HEK293 (cell line): ENCODE results near the gene GPR39.

Experiments used
- CTCF ChIA-PET: fragments of 350-600 bp; formaldehyde crosslinking; extraction: SDS; loops from one replicate; lab custom pipeline; 2021; ENCODE audit warnings: antibody characterized with exemption; lab: Yijun Ruan, JAX
- POLR2A ChIA-PET: fragments of 300-600 bp; formaldehyde crosslinking; extraction: SDS; loops from one replicate; lab custom pipeline; 2020; ENCODE audit warnings: antibody characterized with exemption, inconsistent platforms; lab: Yijun Ruan, JAX
- H3K27ac ChIP-seq: fragments of 200-500 bp; sonication (Bioruptor generic); 2 replicates; pipeline ENCODE4 v1.5.1; 2014; ENCODE audit warnings: low read depth, low read length, control low read depth, inconsistent platforms; ENCODE audit errors: extremely low read depth
- H3K36me3 ChIP-seq, 2 experiments: fragments of 200-500 bp in 1 of 2; sonication (Bioruptor generic) in 1 of 2; 1 replicate in 1 of 2; 2 replicates in 1 of 2; pipeline ENCODE4 v1.5.1; 2014 to 2017; ENCODE audit warnings: inconsistent platforms in 2 of 2, low read length in 2 of 2; ENCODE audit not compliant: control insufficient read depth in 2 of 2, insufficient read depth in 1 of 2
- H3K4me1 ChIP-seq: fragments of 200-500 bp; sonication (Bioruptor generic); 2 replicates; pipeline ENCODE4 v1.5.1; 2014; ENCODE audit warnings: mild to moderate bottlenecking, low read length, inconsistent platforms; ENCODE audit not compliant: control insufficient read depth, insufficient read depth
- H3K4me3 ChIP-seq: 2 replicates; pipeline ENCODE4 v1.5.1; 2011; ENCODE audit warnings: low read depth, mild to moderate bottlenecking, control low read depth, low read length, moderate library complexity
- H3K9me3 ChIP-seq: fragments of 200-500 bp; sonication (Bioruptor generic); 2 replicates; pipeline ENCODE4 v1.5.1; 2014; ENCODE audit warnings: low read depth, low read length, inconsistent platforms; ENCODE audit not compliant: control insufficient read depth, insufficient read depth
- GLIS2 ChIP-seq: fragments of 450-650 bp; formaldehyde crosslinking; IDR thresholded peaks from 2 replicates; pipeline ENCODE4 v1.5.1; 2016; ENCODE audit warnings: missing biosample characterization, missing genetic modification characterization
- HOXD13 ChIP-seq: sonication (generic); formaldehyde crosslinking; IDR thresholded peaks from 2 replicates; pipeline ENCODE4 v1.8.0; 2022; ENCODE audit warnings: missing genetic modification reagents, borderline replicate concordance
- INSM2 ChIP-seq: fragments of 450-650 bp; formaldehyde crosslinking; IDR thresholded peaks from 2 replicates; pipeline ENCODE4 v1.5.1; 2016; ENCODE audit warnings: missing biosample characterization, missing genetic modification characterization
- MZF1 ChIP-seq: fragments of 450-650 bp; formaldehyde crosslinking; IDR thresholded peaks from 2 replicates; pipeline ENCODE4 v1.5.1; 2017; ENCODE audit warnings: missing biosample characterization, missing genetic modification characterization, borderline replicate concordance
- REPIN1 ChIP-seq: fragments of 450-650 bp; formaldehyde crosslinking; IDR thresholded peaks from 2 replicates; pipeline ENCODE4 v1.5.1; 2017; ENCODE audit warnings: missing biosample characterization, missing genetic modification characterization, low read depth
- ZBTB17 ChIP-seq: fragments of 450-650 bp; formaldehyde crosslinking; IDR thresholded peaks from 2 replicates; pipeline ENCODE4 v1.5.1; 2016; ENCODE audit warnings: missing biosample characterization, missing genetic modification characterization
- ZBTB21 ChIP-seq: fragments of 450-650 bp; formaldehyde crosslinking; IDR thresholded peaks from 2 replicates; pipeline ENCODE4 v1.5.1; 2017; ENCODE audit warnings: missing biosample characterization, missing genetic modification characterization
- ZBTB26 ChIP-seq: fragments of 450-650 bp; formaldehyde crosslinking; optimal IDR thresholded peaks from 2 replicates; pipeline ENCODE3; 2016; ENCODE audit warnings: missing biosample characterization, mild to moderate bottlenecking, missing genetic modification characterization
- ZEB2 ChIP-seq: fragments of 450-650 bp; formaldehyde crosslinking; IDR thresholded peaks from 2 replicates; pipeline ENCODE4 v1.5.1; 2016; ENCODE audit warnings: missing biosample characterization, missing genetic modification characterization
- ZFP69B ChIP-seq: fragments of 450-650 bp; formaldehyde crosslinking; IDR thresholded peaks from 2 replicates; pipeline ENCODE4 v1.5.1; 2016; ENCODE audit warnings: missing biosample characterization, missing genetic modification characterization
- ZNF132 ChIP-seq: fragments of 450-650 bp; formaldehyde crosslinking; IDR thresholded peaks from 2 replicates; pipeline ENCODE4 v1.5.1; 2017; ENCODE audit warnings: missing biosample characterization, missing genetic modification characterization, borderline replicate concordance
- ZNF266 ChIP-seq: fragments of 450-650 bp; formaldehyde crosslinking; IDR thresholded peaks from 2 replicates; pipeline ENCODE4 v1.5.1; 2016; ENCODE audit warnings: missing biosample characterization, missing genetic modification characterization, low read depth
- ZNF423 ChIP-seq: fragments of 450-650 bp; formaldehyde crosslinking; IDR thresholded peaks from 2 replicates; pipeline ENCODE4 v1.5.1; 2016; ENCODE audit warnings: missing biosample characterization, missing genetic modification characterization
- ZNF449 ChIP-seq: fragments of 450-650 bp; formaldehyde crosslinking; IDR thresholded peaks from 2 replicates; pipeline ENCODE4 v1.5.1; 2017; ENCODE audit warnings: missing biosample characterization, mild to moderate bottlenecking, missing genetic modification characterization, moderate library complexity
- ZNF513 ChIP-seq: fragments of 450-650 bp; IDR thresholded peaks from 2 replicates; pipeline ENCODE4 v1.5.1; 2018; ENCODE audit warnings: missing biosample characterization, missing genetic modification characterization
- ZNF548 ChIP-seq: fragments of 450-650 bp; formaldehyde crosslinking; IDR thresholded peaks from 2 replicates; pipeline ENCODE4 v1.5.1; 2016; ENCODE audit warnings: missing biosample characterization, missing genetic modification characterization
- ZNF549 ChIP-seq: fragments of 450-650 bp; IDR thresholded peaks from 2 replicates; pipeline ENCODE4 v1.5.1; 2018; ENCODE audit warnings: missing biosample characterization, missing genetic modification characterization, mild to moderate bottlenecking, inconsistent platforms, moderate library complexity
- ZNF558 ChIP-seq: fragments of 450-650 bp; formaldehyde crosslinking; IDR thresholded peaks from 2 replicates; pipeline ENCODE4 v1.5.1; 2016; ENCODE audit warnings: missing biosample characterization, missing genetic modification characterization
- ZNF596 ChIP-seq: fragments of 450-650 bp; IDR thresholded peaks from 2 replicates; pipeline ENCODE4 v1.5.0; 2018; ENCODE audit warnings: missing biosample characterization, mild to moderate bottlenecking, missing genetic modification characterization, moderate library complexity
- ZNF600 ChIP-seq: fragments of 450-650 bp; formaldehyde crosslinking; IDR thresholded peaks from 2 replicates; pipeline ENCODE4 v1.5.1; 2016; ENCODE audit warnings: missing biosample characterization, missing genetic modification characterization
- ZNF639 ChIP-seq: fragments of 450-650 bp; formaldehyde crosslinking; IDR thresholded peaks from 2 replicates; pipeline ENCODE4 v1.5.1; 2016; ENCODE audit warnings: missing biosample characterization, missing genetic modification characterization
- ZNF747 ChIP-seq: fragments of 450-650 bp; formaldehyde crosslinking; IDR thresholded peaks from 2 replicates; pipeline ENCODE4 v1.5.1; 2016; ENCODE audit warnings: missing biosample characterization, missing genetic modification characterization
- ZNF76 ChIP-seq: fragments of 450-650 bp; formaldehyde crosslinking; IDR thresholded peaks from 2 replicates; pipeline ENCODE4; 2016; ENCODE audit warnings: low read depth, missing biosample characterization, missing genetic modification characterization, borderline replicate concordance
- ZNF785 ChIP-seq: fragments of 450-650 bp; formaldehyde crosslinking; IDR thresholded peaks from 2 replicates; pipeline ENCODE4 v1.5.1; 2016; ENCODE audit warnings: missing biosample characterization, missing genetic modification characterization
- ZNF837 ChIP-seq: fragments of 450-650 bp; formaldehyde crosslinking; IDR thresholded peaks from 2 replicates; pipeline ENCODE4 v1.5.1; 2016; ENCODE audit warnings: missing biosample characterization, missing genetic modification characterization
- ZSCAN18 ChIP-seq: fragments of 450-650 bp; formaldehyde crosslinking; IDR thresholded peaks from 2 replicates; pipeline ENCODE4 v1.5.1; 2016; ENCODE audit warnings: missing biosample characterization, missing genetic modification characterization

The GPR39 gene

GRCh38 chr2:132560562-132560961 lies 144.0 kb downstream of the GPR39 start:
- no peaks in the 10 kb centered on the region for H3K9me3 ChIP-seq
- no peak overlapping the region for H3K27ac ChIP-seq
- H3K36me3 ChIP-seq, result no peaks in the 10 kb centered on the region
- H3K4me1 ChIP-seq, result no peaks in the 10 kb centered on the region
- no peak overlapping the region for H3K4me3 ChIP-seq
- POLR2A ChIA-PET, result no interaction called here
- TF ChIP-seq ZNF639 (tag by site-specific recombination) (no peak), ZNF549 (tag by site-specific recombination) (no peak), INSM2 (tag by site-specific recombination) (no peak), ZNF596 (tag by site-specific recombination) (no peak), GLIS2 (no peak), ZNF513 (tag by site-specific recombination) (no peak), ZNF837 (no peak), ZSCAN18 (no peak), ZNF785 (tag by site-specific recombination) (no peak)
- CTCF ChIA-PET, result interaction anchor here (0.5 to 0.7 kb wide), 2 partner anchors 614 to 624 kb away, joined by 3 read pairs; no protein-coding TSS in a partner anchor

GRCh38 chr2:132562245-132562644 lies 145.6 kb downstream of the GPR39 start:
- H3K36me3 ChIP-seq, result no peaks in the 10 kb centered on the region
- POLR2A ChIA-PET, result no interaction called here
- H3K27ac ChIP-seq, result no peak overlapping the region
- TF ChIP-seq ZNF423 (no peak), ZBTB17 (tag by site-specific recombination) (no peak), ZNF747 (no peak), ZBTB26 (tag by site-specific recombination) (no peak), MZF1 (tag by site-specific recombination) (no peak), REPIN1 (tag by site-specific recombination) (no peak)
- TF ChIP-seq, all 188 proteins: peak for 0
- Histone ChIP-seq H3K9me3 (no peaks in the 10 kb centered on the region), H3K4me1 (no peaks in the 10 kb centered on the region), H3K4me3 (no peak overlapping the region)
- CTCF ChIA-PET, result interaction anchor here (1.3 kb wide), 1 partner anchor 15 kb away, joined by 7 read pairs; no protein-coding TSS in a partner anchor

GRCh38 chr2:132564065-132564464 lies 147.5 kb downstream of the GPR39 start:
- Histone ChIP-seq H3K4me3 (no peak overlapping the region), H3K9me3 (no peaks in the 10 kb centered on the region), H3K4me1 (no peaks in the 10 kb centered on the region), H3K27ac (no peak overlapping the region), H3K36me3 (no peaks in the 10 kb centered on the region)
- POLR2A ChIA-PET, result no interaction called here
- CTCF ChIA-PET, result no interaction called here
- TF ChIP-seq ZNF600 (no peak), HOXD13 (no peak), ZNF266 (no peak), ZNF76 (tag by site-specific recombination) (no peak), ZNF132 (tag by site-specific recombination) (no peak), ZNF558 (no peak), ZEB2 (tag by site-specific recombination) (no peak), ZBTB21 (tag by site-specific recombination) (no peak), ZNF449 (tag by site-specific recombination) (no peak), ZFP69B (no peak), ZNF548 (tag by site-specific recombination) (no peak)
